ENCODE measurements around the gene SDK2. TPM values are rescaled to one million over a fixed set of nuclear protein-coding genes. Genes with fewer than 3 reads are reported as not detected.

SDK2 gene
- total RNA-seq, 1 donor from 2014 or later = 11.2 TPM

GRCh38 chr17:73445466-73445865 lies 198.8 kb downstream of the SDK2 start:
- no peak overlapping the region for H3K27ac Mint-ChIP-seq (ENCODE audit: unreplicated experiment)
- H3K4me1 ChIP-seq (ENCODE audit: insufficient read depth, low read length) = no peaks in the 10 kb centered on the region
- TF ChIP-seq, protein P1, sequence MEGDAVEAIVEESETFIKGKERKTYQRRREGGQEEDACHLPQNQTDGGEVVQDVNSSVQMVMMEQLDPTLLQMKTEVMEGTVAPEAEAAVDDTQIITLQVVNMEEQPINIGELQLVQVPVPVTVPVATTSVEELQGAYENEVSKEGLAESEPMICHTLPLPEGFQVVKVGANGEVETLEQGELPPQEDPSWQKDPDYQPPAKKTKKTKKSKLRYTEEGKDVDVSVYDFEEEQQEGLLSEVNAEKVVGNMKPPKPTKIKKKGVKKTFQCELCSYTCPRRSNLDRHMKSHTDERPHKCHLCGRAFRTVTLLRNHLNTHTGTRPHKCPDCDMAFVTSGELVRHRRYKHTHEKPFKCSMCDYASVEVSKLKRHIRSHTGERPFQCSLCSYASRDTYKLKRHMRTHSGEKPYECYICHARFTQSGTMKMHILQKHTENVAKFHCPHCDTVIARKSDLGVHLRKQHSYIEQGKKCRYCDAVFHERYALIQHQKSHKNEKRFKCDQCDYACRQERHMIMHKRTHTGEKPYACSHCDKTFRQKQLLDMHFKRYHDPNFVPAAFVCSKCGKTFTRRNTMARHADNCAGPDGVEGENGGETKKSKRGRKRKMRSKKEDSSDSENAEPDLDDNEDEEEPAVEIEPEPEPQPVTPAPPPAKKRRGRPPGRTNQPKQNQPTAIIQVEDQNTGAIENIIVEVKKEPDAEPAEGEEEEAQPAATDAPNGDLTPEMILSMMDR (IDR thresholded peaks at IDR 0.05; ENCODE audit: insufficient read depth, low read depth, low read length) = no peak
- no peak for TF ChIP-seq EZH2 (IDR thresholded peaks at IDR 0.05; ENCODE audit: insufficient read depth, low read length)
- H3K4me1 Mint-ChIP-seq (ENCODE audit: low read depth, unreplicated experiment) = no peaks in the 10 kb centered on the region
- H3K36me3 ChIP-seq (ENCODE audit: insufficient read depth, low read length) = no peaks in the 10 kb centered on the region
- no peak overlapping the region for H3K4me2 ChIP-seq (ENCODE audit: low read length)
- H4K20me1 ChIP-seq (ENCODE audit: insufficient read depth, low read length) = no peaks in the 10 kb centered on the region
- no peaks in the 10 kb centered on the region for H3K27me3 ChIP-seq (ENCODE audit: insufficient read depth, low read length)
- no peaks in the 10 kb centered on the region for H3K79me2 ChIP-seq (ENCODE audit: insufficient read depth, low read length)
- no peak overlapping the region for H3K4me3 ChIP-seq (ENCODE audit: insufficient read depth, low read depth, low read length)
- peaks cover 6% of the 10 kb centered on the region for H3K9me3 Mint-ChIP-seq (ENCODE audit: unreplicated experiment)
- no peaks in the 10 kb centered on the region for H3K9me3 ChIP-seq (ENCODE audit: insufficient read depth, low read depth, low read length)
- FAIRE-seq (no peak), DNase-seq (ENCODE audit: low read depth) (no peak)
- H2AFZ ChIP-seq (ENCODE audit: low read depth, low read length) = no peak overlapping the region
- H3K27me3 Mint-ChIP-seq (ENCODE audit: low read depth, unreplicated experiment) = peaks cover 26% of the 10 kb centered on the region
- H3K9ac ChIP-seq (ENCODE audit: low read length) = no peak overlapping the region
- peaks cover 8% of the 10 kb centered on the region for H3K36me3 Mint-ChIP-seq (ENCODE audit: low read depth, unreplicated experiment)
- no peak overlapping the region for H3K27ac ChIP-seq (ENCODE audit: low read depth, low read length)
- H3K4me3 Mint-ChIP-seq (ENCODE audit: unreplicated experiment) = no peak overlapping the region

GRCh38 chr17:73444021-73444420 lies 200.2 kb downstream of the SDK2 start:
- no peaks in the 10 kb centered on the region for H3K9me3 ChIP-seq (ENCODE audit: insufficient read depth, low read depth, low read length)
- H3K4me2 ChIP-seq (ENCODE audit: low read length) = no peak overlapping the region
- H3K27me3 Mint-ChIP-seq (ENCODE audit: low read depth, unreplicated experiment) = peaks cover 28% of the 10 kb centered on the region
- no peaks in the 10 kb centered on the region for H3K4me1 ChIP-seq (ENCODE audit: insufficient read depth, low read length)
- no peak overlapping the region for H3K27ac Mint-ChIP-seq (ENCODE audit: unreplicated experiment)
- no peaks in the 10 kb centered on the region for H3K27me3 ChIP-seq (ENCODE audit: insufficient read depth, low read length)
- H3K36me3 ChIP-seq (ENCODE audit: insufficient read depth, low read length) = no peaks in the 10 kb centered on the region
- H3K9ac ChIP-seq (ENCODE audit: low read length) = no peak overlapping the region
- no peak overlapping the region for H2AFZ ChIP-seq (ENCODE audit: low read depth, low read length)
- no peaks in the 10 kb centered on the region for H3K4me1 Mint-ChIP-seq (ENCODE audit: low read depth, unreplicated experiment)
- TF ChIP-seq EZH2 (IDR thresholded peaks at IDR 0.05; ENCODE audit: insufficient read depth, low read length) = no peak
- TF ChIP-seq, protein P1 (IDR thresholded peaks at IDR 0.05; ENCODE audit: insufficient read depth, low read depth, low read length) = no peak
- H4K20me1 ChIP-seq (ENCODE audit: insufficient read depth, low read length) = no peaks in the 10 kb centered on the region
- no peak overlapping the region for H3K4me3 Mint-ChIP-seq (ENCODE audit: unreplicated experiment)
- no peaks in the 10 kb centered on the region for H3K79me2 ChIP-seq (ENCODE audit: insufficient read depth, low read length)
- H3K9me3 Mint-ChIP-seq (ENCODE audit: unreplicated experiment) = peaks cover 10% of the 10 kb centered on the region
- no peak for FAIRE-seq
- no peak for DNase-seq (ENCODE audit: low read depth)
- H3K36me3 Mint-ChIP-seq (ENCODE audit: low read depth, unreplicated experiment) = peaks cover 10% of the 10 kb centered on the region
- H3K4me3 ChIP-seq (ENCODE audit: insufficient read depth, low read depth, low read length) = no peak overlapping the region
- no peak overlapping the region for H3K27ac ChIP-seq (ENCODE audit: low read depth, low read length)

DNA sequence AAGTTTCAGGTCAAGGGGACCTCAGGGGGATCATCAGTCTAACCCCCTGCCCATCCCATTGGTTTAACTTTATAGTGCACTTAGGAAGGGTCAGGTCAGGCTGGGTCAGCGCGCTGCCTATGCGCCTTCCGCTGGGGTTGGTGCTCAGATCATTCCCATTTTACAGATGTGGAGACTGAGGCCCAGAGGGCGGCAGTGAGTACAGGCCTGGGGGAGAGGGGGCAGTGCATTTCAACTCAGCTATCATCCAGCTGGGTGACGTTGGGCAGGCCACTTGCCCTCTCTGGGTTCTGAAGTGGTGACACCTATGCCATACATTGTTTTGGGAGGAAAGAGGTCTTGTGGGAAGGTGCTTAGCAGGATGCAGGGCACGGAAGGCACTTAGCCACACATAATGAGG lies 204.6 kb downstream of the SDK2 start:
- TF ChIP-seq EZH2 (IDR thresholded peaks at IDR 0.05; ENCODE audit: insufficient read depth, low read length) = no peak
- TF ChIP-seq, protein P1 (IDR thresholded peaks at IDR 0.05; ENCODE audit: insufficient read depth, low read depth, low read length) = no peak
- Mint-ChIP-seq H3K27me3 (ENCODE audit: low read depth, unreplicated experiment) (peaks cover 16% of the 10 kb centered on the region), H3K27ac (ENCODE audit: unreplicated experiment) (no peak overlapping the region), H3K4me1 (ENCODE audit: low read depth, unreplicated experiment) (peaks cover 7% of the 10 kb centered on the region), H3K4me3 (ENCODE audit: unreplicated experiment) (no peak overlapping the region), H3K36me3 (ENCODE audit: low read depth, unreplicated experiment) (peaks cover 12% of the 10 kb centered on the region), H3K9me3 (ENCODE audit: unreplicated experiment) (peaks cover 9% of the 10 kb centered on the region)
- H3K79me2 ChIP-seq (ENCODE audit: insufficient read depth, low read length) = no peaks in the 10 kb centered on the region
- no peak overlapping the region for H3K27ac ChIP-seq (ENCODE audit: low read depth, low read length)
- H2AFZ ChIP-seq (ENCODE audit: low read depth, low read length) = no peak overlapping the region
- no peaks in the 10 kb centered on the region for H3K27me3 ChIP-seq (ENCODE audit: insufficient read depth, low read length)
- H3K4me2 ChIP-seq (ENCODE audit: low read length) = no peak overlapping the region
- DNase-seq (ENCODE audit: low read depth) (no peak), FAIRE-seq (no peak)
- H3K9ac ChIP-seq (ENCODE audit: low read length) = no peak overlapping the region
- H3K9me3 ChIP-seq (ENCODE audit: insufficient read depth, low read depth, low read length) = no peaks in the 10 kb centered on the region
- H4K20me1 ChIP-seq (ENCODE audit: insufficient read depth, low read length) = no peaks in the 10 kb centered on the region
- H3K4me1 ChIP-seq (ENCODE audit: insufficient read depth, low read length) = no peaks in the 10 kb centered on the region
- H3K36me3 ChIP-seq (ENCODE audit: insufficient read depth, low read length) = no peaks in the 10 kb centered on the region
- no peak overlapping the region for H3K4me3 ChIP-seq (ENCODE audit: insufficient read depth, low read depth, low read length)
